Fibroblast of skin of left biceps (primary cell): ENCODE measurements around the gene EMSY.

Experiments
- DNase-seq, 2 experiments: peaks; one replicate each; pipeline ENCODE4 v3.0.0-alpha.2; 2013; ENCODE audit warnings: low read depth in 2 of 2

Gene EMSY

DNA sequence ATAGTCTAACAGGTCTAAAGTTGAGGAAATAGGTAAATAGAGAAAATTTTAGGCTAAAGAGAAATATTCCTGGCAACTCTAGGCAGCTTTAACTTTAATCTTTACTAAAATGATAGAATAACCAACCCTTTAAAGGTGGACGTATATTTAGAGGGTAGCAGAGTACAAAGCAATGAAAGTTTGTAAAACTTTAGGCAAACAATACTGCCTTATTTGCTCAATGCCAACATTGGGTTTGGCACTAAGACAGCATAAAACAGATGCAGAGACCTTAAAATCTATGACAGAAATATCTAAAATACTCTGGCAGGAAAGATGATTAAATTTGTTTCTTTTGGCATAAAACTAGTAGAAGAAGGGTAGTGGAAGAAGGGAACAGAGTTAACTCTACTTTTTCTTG, 70.7 kb downstream of the EMSY start:
- DNase-seq, result no peak

DNA sequence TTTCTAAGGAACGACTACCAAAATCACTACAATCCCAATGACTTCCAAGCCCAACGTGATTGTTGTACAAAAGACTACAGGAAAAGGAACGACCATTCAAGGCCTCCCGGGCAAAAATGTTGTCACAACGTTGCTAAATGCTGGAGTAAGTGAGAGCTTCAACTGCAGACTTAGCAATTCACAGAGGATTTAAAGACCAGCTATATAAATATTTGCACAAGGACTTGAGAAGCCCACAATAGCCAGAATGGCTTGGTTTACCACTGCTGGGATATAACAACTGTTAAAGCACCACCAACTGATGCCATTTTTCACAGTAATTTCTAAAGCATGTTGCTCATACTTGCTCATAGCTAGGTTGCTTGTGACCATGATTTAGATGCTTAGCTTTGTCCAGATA, 78.3 kb downstream of the EMSY start:
- DNase-seq, result no peak

DNA sequence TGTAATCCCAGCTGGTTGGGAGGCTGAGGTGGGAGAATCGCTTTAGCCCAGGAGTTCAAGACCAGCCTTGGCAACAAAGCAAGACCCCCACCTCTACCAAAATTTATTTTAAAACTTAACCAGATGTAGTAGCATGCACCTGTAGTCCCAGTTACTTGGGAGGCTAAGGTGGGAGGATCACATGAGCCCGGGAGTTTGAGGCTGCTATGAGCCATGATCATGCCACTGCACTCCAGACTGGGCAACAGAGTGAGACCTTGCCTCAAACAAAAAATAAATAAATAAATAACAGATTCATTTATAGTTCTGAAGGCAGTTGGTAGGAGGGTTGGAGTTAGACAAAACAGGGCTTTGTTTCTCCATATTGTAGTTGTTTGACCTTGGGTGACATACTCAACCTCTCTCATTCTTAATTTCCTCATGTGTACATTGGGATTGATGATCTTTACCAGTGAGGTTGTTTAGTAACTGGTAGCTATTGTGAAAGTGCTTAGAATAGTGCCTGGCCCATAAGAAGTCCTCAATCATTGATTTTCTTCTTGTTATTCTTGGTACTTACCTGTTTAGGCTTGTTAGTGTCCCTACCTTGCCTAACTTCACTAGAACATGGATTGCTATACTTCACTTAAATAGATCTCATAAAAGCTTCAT, 79.1 kb downstream of the EMSY start:
- DNase-seq, result no peak

DNA sequence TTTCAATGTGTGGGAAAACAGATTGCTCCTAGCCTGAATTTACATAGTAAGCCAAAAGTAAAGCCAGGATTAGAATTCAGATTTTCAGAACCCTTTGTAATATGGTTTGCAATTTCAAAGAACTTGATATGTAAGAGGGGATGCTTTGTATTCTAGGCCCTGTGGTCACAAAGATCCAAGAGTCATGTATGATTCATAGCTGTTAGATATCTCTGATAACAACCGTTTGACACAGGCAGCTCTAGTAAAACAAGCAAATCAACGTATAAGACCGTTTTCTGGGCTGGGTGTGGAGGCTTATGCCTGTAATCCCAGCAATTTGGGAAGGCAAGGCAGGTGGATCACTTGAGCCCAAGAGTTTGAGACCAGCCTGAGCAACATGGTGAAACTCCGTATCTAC, 79.6 kb downstream of the EMSY start:
- DNase-seq, result no peak

DNA sequence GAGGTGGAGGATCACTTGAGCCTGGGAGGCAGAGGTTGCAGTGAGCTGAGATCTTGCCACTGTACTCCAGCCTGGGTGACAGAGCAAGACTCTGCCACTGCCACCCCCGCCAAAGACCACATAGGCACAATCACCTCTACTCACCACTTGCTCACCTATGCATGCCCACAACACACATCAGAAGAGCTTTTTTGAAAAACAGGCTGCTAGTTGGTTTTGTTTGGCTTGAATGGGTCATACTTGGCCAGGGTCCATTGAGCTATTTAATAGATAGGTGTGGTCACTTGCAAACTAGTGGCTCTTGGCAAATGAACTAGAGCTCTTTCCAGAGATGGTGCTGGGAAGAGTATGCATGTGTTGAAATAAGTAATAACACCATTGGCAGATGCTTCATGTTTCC, 80.1 kb downstream of the EMSY start:
- no peak for DNase-seq

DNA sequence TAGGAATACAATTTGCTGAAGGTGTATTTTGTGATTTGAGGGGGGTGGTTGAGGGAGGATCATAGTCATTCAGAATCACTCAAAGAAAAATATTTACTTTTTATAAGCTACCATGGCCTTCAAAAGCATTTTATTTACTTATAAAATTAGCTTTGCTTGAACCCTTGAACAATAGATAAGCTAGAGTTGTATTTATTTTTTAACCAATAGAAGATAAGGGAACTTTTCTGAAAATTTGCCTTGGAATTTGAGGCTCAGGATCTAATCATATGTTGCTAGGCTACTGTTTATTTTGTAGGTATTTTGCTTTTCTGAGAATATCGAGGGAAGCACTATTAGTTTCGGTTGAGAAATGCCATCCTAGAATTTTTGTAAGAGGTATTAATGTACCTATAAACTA, 82.1 kb downstream of the EMSY start:
- no peak for DNase-seq

DNA sequence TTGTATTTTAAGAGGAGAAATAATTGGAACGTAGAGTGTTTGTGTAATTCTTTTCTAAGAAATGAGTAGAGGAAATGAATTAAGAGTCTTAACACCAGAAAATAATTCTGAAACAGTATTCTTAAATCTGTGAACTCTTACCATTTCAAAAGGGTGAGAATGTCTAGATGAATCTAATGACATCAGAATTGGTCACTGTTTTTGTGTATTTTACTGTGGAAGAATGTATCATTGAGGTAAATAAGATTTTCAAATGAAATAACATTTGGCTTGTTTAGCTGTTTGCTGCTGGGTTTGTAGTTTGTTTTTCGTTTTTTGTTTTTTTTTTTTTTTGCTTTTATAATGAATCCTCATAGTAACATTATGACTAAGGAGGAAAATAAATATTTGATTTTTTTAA, 97.6 kb downstream of the EMSY start:
- DNase-seq, result no peak

DNA sequence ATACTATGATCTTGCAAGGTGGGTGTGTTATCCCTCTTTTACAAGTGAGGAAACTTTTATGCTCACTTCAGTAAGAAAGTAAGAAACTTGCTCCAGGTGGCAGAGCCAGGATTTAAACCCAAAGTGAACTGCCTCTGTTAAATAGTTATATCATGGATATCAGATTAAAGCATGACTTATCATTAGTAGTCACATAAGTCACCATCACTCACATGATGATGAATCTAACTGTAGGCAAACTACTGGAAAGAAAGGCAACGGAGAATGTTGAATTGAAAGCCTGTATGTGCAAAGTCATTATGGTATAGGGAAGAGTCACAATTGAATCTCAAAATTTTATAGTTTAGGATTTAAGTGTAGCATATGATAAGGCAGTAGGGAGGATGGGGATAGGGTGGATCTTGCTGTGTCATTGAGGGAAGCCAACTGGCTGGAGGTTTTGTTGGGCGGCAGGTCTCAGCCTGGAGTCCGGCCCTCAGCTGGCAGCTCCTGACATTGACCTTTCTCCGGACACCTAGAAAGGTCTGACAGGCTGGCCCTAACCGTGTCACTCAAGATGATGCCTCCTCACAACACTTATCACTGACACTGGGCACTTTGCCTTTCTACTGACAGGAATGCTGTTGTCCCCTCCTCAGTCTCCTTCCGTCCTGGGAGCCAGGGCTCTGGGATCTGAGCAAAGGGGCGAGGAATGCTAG, 98.3 kb downstream of the EMSY start:
- DNase-seq, result no peak

DNA sequence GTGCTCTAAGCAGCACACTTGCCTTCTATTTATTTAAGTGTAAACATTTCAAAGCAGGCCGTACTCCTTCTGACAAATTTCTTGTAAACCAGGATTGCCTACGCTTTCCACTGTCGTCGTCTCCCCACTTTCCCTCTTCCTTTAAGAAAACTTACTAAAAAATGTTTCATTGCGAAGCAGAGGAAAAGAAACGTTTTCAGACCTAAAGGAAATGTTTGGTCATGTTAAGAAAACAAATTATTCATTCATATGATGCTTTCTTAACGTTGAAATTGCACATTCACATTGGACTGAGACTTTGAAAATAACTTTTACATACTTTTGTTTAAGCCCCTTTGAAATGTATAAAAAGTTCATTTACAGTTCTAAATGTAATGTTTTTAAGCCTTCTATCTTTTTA, 106.0 kb downstream of the EMSY start:
- no peak for DNase-seq

DNA sequence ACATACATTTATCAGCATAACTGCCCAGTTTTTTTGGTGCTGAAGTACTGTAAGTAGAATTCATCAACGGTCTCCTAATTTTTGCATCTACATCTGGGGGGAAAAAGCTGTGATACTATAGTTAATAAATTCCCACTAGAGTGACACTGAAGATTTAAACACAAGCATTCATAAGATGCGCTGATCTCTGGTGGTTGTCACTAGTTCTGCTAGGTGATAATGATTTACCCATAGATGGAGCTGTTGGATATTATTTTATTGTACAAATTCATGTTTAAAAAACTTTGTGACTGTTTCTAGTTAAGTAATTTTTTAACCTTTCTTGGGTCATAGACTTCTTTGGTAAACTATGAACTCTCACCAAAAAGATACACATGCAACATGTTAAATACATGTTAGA, 106.6 kb downstream of the EMSY start:
- DNase-seq, result no peak

DNA sequence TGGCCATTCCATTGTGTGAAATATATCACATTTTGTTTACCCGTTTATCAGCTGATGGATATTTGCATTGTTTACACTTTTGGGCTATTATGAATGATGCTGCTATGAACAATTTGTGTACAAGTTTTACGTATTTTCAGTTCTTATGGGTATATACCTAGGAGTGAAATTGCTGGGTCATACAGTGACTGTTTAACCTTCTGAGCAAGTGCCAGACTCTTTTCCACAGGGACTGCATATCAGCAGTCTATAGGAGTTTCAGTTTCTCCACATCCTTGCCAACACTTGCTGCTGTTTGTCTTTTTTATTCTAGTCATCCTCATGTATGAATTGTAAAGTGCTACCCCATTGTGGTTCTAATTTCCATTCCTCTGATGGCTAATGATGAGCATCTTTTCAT, 108.2 kb downstream of the EMSY start:
- DNase-seq, result no peak

DNA sequence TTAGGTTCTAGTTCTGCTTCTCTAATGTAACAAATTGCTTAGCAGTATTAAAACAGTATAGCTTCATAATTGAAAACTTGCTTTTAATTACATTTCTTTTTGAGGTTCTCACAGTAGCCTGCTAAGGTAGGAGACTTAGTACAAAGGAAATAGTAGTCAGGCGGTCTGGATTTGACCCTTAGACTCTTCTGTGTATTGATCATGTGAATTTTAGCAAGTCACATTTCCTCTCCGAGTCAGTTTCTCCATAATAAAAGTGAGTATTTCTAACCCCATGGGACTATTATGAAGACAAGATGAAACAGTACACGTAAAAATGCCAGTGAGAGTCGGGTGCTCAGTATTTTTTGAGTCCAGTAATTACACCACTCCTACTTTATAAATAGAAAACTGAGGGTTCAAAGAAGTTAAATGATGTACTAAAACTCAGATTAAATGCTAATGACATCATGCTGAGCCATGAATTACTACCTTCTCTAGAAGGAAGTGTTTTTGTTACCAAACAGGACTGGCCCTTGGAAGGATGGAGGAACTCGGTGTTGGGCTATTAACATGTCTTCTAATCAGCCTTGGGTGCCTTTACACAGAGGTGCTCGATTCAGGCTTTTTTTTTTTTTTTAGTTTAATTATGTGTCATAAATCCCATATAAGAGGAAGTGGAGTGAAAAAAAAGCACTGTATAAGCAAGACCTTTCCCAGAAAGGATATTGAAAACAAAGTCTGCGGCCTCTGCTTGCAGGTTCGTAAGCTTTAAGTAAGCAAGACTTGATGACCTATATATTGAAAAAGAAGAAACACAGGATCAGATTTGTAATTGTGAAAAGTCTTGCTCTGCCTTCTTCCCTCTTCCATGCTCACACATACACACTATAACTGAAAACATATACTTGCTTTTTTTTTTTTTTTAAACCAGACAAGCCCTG, 109.0 kb downstream of the EMSY start:
- no peak for DNase-seq

DNA sequence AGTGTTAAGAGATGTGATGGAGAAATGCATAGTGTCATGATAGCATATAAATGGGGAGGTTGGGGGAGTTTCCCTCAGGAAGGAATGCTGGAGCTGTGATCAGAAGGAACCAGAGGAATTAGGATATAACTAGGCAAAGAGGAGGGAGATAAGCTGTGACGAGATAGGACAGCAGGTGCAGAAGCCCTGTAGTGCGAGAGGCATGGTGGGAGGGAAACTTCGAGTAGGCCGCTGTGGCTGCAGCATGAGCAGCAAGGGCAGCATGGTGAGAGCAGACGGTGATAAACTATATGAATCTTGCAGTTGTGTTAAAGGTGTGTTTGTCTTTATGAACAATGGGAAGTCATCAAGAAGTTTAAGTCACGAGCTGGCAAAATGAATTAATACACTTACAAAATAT, 109.9 kb downstream of the EMSY start:
- no peak for DNase-seq

DNA sequence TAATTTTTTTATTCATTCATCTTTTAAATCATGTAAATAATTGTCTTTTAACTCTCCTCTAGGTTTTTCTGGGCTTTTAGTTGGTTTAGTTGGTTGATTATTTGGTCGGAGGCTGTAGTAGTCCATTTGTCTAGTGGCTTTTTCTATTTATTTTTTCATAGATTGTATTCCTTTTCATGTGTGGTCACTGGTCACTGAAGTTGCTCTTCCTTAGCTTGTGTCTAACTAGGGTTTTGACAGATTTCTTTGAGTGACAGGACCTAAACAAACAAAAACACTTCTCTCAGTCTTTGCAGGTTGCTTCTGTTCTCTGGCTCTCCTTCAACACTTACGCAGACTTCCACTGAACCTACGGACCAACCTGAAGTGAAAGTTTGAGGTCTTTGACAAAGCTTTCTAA, 112.6 kb downstream of the EMSY start:
- no peak for DNase-seq

DNA sequence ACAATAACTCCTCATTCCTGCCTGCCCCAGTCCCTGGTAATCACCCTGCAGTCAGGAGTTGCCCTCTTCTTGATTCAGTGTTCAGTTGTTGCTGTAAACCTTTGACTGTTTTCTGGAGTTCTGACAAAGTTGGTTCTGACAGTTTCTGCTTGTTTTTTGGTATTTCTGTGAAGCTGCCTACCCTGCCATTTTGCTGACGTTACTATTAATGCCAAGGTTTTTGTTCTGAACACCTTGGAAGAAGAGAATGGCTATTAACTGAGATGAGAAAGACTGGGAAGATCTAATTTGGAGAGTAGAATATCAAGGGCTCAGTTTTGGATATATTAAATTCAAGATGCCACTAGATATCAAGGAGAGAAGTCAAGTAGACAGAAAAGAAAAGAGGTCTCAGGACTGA, 113.7 kb downstream of the EMSY start:
- no peak for DNase-seq

DNA sequence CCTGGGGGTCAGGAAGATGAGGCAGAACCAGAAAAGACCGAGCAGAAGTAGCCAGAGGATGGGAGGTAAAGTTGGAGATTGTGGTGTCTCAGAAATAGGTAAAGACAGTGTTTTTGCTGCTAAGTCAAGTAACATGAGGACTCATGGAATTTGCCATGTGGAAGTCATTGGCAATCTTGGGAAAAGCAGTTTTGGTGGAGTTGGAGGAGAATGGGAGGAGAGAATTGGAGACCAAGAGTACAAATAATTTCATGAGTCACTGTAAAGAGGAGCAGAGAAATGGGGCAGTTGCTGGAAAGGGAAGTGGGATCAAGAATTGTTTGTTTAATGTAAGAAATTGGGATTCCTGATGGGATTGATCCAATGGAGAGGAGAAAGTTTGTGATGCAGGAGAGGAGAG, 114.1 kb downstream of the EMSY start:
- no peak for DNase-seq

DNA sequence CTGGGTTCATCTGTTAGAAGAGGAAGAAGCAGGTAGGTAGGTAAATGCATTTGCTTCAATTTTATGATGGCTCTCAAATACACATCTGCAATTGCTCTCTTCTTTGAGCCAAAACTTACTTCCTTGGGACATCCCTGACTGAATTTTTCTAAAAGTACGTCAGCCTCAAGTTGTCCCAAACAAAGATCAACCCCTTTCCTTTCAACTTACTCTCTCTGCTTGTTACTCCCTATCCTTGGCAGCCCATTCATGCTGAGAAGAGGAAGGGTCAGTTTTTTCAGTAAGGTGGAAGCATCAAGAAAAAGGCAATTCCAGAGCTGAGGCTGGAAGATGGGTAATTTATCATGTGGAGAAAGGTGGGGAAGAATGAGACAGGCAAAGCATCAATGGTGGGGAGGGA, 114.5 kb downstream of the EMSY start:
- no peak for DNase-seq

DNA sequence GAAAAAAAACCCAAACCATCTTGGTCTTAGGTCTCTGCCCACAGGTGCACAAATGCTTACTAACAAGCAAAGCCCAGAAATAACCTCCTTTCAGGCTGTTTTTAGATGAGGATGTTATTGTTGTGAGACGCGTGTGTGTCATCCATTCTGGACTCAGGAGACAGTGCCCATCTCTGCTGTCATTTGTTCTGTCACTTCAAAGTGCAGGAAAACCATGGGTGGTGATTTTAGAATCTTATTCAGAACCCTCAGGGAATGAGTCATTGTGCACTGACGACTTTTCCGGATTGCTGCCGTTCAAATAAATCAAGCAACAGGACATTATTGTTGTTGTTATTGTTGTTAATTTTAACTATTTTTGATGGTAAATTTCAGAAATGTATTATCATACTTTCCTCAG, 115.4 kb downstream of the EMSY start:
- DNase-seq, result no peak

DNA sequence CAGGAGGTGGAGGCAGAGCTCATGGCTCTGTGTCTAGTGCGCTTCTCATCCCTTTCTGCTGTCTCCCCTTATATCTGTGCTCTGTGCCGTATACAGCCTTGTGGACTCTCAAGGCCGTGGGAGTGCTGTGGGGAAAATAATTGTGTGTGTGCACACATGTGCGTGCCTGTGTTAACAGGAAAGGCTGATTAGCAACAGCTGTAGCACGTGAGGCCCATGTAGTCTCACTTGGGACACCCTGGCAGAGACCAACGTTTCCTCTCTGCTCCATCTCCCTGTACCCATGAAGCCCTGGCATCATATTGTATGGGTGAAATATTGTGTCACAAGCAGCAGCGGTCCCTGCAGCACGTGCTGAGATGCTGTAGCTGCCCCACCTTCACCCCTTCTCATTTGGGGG, 116.4 kb downstream of the EMSY start:
- DNase-seq, result no peak

DNA sequence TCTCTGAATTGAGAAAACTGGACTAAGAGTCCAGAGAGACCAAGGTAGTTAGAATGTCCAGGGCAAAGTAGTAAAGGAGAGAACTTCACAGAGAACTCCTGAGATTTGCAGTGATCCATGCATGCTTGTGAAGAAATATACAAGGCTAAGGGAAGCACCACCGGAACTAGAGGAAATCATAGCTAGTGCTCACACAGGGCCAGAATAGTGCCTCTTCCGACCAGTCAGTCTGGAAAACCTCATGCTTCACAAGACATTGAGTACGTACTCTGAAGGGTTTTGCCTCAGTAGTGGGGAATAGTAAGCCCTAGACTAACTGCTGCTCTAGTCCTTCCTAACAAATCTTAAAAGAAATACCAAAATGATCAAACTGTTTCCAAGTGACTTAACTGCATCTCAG, 117.7 kb downstream of the EMSY start:
- DNase-seq, result no peak

DNA sequence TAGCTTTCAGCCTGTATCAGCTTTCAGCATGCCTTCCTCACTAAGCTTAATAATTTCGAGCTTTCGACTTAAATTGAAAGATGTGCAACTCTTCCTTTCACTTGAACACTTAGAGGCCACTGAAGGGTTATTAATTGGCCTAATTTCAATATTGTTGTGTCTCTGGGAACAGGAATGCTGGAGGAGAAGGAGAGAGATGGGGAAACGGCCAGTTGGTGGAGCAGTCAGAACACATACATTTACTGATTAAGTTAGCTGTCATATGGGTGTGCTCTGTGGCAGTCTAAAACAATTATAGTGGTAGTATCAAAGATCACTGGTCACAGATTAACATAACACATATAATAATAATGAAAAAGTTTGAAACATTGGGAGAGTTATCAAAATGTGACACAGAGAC, 119.5 kb downstream of the EMSY start:
- no peak for DNase-seq

DNA sequence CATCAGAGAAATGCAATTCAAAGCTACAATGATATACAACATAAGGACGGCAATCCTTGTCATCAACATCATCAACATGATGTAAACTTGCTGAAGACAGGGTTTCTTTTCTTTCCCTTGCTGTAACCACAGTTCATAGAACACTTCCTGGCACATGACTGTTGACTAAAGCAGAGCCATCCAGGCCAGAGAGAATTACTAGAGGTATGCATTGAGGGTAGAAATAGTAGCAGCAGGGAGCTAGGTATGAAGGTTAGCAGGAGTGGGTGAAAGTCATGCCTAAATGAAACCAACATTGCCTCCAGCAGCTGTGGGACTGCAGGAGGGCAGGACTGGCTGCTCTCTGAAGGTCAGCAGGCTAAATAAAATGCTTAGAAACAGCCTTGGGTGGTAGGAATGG, 122.0 kb downstream of the EMSY start:
- DNase-seq, result no peak

DNA sequence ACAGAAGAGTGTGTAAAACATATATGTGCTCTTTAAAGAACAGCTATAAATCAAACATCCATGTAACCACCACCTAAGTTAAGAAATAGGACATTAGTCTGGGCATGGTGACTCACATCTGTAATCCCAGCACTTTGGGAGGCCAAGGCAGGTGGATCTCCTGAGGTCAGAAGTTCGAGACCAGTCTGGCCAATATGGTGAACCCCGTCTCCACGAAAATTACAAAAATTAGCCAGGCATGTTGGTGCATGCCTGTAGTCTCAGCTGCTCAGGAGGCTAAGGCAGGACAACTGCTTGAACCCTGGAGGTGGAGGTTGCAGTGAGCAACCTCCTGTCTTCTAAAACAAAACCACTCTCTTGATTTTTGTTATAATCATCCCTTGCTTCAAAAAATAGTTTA, 122.4 kb downstream of the EMSY start:
- no peak for DNase-seq
